GM18873 (cell line): Measurements from ENCODE around the gene CC2D2B.
"Not testable (repeated sequence)": the region's sequence is repeated elsewhere in the genome, so short reads cannot be mapped to it uniquely, and the experiment has no call there.

Experiments
- ATAC-seq: cut with Tn5 transposase; IDR thresholded peaks from one replicate; pipeline ENCODE4 v1.9.1; 2021; ENCODE audit warnings: mild to moderate bottlenecking, moderate library complexity, moderate number of reproducible peaks; ENCODE audit not compliant: unreplicated experiment, low FRiP score

CC2D2B gene

DNA sequence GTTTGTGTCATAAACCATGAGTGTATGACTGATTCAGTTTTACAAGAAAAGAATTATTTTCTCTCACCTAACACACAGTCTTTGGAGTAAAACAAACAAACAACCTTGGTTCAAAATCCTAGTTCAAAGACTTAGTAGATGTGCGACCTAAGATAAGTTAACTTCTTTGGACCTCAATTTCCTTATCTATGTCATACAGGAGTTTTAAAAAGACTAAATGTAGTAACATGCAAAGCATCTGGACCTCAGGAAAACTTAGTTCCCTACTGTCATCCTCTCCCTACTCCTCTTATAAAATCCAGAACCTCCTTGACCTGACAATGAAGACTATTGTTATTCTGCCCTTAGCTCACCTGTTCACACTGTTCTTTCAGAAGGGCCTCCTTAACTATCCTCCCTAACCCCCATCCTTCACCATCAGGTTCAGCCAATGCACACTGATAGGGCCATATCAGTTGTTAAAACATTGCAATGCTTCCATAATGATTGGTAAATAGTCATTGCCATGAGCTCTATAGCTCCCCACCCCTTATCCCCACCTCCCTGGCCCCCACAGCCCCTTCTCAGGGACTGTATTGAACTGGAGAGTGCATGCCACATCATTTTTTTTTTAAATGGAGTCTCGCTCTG, 106.8 kb downstream of the CC2D2B start:
- ATAC-seq, result no peak

DNA sequence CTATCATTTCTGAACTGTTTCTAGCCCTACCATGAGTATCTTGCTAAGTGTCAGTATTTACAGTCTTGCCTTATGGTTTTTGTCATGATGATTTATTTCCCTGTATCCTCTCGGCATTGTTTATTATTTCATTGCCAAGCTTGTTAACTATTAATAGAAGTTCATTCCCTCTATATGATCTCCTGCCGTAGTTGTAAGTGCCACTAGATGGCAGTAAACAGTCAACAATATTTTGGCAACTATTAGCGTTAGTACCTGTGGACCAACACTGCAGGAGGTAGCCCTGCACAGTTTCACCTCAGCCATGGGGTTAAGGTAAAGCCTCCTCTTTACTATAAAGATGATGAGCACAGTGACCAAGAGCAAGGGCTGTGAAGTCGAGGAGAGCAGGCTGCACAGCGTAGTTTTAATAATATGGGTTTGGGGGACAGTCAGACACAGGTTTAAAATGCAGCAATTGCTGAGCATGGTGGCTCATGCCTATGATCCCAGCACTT, 109.5 kb downstream of the CC2D2B start:
- peak; percentile 53 for ATAC-seq

DNA sequence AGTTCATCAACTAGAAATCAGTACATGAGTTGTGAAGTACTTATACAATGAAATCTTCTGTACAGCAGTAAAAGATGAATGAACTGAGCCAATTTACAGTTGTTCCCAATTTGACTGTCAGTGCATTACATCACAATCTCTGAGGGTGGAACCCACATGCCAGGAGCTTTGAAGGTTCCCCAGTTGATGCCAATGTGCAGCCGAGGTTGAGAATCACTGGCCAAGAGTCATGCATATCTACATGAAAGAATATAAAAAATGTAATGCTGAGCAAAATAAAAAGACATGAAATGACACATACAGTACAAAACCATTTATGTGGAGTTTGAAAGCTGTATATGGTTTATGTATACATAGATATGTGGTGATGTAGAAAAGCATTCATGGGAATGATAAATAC, 113.6 kb downstream of the CC2D2B start:
- ATAC-seq, result no peak

DNA sequence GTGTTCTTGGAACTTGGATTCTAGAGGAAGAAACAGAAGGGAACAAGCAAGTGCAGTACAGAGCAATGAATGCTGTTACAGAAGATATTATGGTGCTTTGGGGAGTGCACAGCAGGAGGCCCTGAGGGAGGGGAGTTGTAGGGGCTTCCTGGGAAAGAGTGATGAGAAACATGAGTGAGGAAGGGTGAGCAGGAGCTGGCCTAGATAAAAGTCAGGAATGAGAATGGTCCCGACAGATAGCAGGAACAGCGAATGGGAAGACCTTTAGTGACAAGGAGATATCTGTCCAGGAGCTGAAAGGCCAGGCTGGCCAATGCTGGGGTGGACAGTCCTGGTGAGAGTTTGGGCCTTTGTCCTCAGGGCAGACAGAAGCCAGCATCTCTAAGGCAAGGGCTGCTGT, 115.0 kb downstream of the CC2D2B start:
- no peak for ATAC-seq

DNA sequence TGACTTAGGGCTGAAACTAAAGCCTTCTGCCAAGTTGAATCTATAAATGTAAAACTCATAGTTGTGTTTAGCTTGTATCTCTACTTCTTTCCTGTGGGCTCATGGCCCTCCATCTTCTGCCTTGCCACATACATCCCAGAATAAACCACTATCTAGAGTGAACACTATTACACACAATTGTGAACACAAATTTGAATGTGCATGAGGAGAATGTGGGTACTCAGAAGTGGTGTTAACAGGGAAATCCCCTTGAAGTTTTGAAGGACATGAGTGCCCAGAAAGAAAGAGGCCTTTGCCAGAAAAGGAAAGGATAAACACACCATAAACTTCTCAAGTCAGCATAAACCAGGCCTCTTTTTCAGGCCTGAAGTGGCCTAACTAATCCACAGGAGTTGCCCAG, 115.4 kb downstream of the CC2D2B start:
- no peak for ATAC-seq

DNA sequence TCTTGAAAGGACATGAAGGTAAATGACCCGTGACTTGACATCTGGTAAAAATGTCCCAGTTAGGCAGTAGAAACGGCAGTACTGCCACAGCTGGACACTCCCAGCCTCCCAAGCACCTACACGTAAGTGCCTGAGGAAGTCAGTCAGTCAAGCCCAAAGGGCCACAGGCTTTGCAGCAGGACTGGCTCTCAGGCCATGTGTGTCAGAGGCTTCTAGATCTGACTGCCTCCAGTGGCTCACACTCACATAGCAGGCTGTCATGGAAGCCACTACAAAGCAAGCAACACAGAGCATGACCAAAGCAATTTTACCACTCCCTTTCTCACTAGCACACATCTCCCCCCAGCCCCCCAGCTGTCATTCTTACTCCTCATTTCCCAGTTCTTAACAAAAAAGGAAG, 117.8 kb downstream of the CC2D2B start:
- ATAC-seq, result no peak

DNA sequence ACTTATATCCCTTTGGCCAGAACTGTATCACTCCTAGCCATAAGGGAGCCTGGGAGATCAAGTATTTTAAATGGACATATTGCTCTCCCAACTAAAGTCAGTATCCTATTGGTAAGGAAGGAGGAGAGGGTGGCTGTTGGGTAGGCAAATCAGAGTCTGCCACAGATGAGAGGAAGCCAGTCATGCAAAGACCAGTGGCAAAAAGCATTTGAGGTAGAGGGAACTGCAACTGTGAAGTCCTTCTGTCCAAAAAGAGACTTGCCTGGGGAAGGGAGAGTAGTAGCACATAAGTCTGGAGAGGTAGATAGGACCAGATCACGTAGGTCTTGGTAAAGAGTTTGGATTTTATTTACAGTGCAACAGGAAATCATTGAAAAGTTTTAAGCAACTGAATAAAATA, 126.8 kb downstream of the CC2D2B start:
- ATAC-seq, result no peak

DNA sequence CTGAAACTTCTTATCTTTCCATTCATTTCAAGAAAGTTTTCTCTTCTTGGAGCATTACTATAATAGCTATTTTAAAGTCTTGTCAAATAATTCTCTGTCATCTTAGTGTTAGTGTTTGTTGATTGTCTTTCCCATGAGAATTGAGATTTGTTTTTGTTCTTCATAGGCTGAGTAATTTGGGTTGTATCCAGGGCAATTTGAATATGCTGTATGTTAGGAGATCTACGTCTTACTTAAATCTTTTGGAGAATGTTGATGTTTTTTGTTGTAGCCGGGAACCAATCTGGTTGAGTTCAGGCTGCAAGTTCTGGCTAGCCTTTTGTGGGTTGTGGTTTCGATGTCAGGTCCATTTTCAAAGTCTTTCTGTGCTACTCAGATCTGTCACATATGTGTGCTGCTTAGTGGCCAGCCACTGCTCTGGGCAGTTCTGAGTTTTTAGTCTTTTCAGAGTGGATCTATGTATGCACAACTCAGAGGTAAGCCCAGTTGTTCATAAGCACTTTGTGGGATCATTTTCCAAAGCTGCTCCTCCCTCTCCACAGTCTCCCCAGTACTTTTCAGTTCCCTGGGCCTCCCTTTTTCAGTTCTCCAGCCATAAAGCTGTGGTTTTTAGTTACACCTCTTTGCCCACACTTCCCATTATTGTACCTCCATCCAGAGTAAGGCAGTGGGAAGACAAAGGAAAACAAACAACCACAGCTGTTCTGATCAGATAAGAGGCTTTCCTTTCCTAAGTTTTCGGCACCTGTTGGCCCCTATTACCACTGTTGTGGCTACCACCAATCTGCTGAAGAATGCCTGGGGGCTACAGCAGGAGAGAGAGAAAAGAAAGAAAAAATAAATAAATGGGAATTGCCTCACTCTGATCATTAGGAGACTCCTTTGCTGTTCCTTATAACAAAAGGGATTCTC, 131.0 kb downstream of the CC2D2B start:
- ATAC-seq, result no peak

DNA sequence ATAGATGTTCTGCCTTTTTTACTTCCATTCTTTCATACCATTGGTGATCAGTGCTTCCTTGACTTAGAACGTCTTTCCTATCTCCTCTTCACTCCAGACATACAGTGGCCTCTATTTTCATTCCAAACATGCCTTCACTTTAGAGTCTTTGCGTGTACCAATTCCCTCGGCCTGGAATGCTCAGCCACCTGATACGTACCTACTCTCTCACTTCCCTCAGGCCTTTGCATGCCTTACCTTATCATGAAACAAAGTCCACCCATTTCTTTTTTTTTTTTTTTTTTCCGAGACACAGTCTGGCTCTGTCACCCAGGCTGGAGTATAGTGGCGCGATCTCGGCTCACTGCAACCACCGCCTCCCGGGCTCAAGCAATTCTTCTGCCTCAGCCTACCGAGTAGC, 133.4 kb downstream of the CC2D2B start:
- no peak for ATAC-seq

DNA sequence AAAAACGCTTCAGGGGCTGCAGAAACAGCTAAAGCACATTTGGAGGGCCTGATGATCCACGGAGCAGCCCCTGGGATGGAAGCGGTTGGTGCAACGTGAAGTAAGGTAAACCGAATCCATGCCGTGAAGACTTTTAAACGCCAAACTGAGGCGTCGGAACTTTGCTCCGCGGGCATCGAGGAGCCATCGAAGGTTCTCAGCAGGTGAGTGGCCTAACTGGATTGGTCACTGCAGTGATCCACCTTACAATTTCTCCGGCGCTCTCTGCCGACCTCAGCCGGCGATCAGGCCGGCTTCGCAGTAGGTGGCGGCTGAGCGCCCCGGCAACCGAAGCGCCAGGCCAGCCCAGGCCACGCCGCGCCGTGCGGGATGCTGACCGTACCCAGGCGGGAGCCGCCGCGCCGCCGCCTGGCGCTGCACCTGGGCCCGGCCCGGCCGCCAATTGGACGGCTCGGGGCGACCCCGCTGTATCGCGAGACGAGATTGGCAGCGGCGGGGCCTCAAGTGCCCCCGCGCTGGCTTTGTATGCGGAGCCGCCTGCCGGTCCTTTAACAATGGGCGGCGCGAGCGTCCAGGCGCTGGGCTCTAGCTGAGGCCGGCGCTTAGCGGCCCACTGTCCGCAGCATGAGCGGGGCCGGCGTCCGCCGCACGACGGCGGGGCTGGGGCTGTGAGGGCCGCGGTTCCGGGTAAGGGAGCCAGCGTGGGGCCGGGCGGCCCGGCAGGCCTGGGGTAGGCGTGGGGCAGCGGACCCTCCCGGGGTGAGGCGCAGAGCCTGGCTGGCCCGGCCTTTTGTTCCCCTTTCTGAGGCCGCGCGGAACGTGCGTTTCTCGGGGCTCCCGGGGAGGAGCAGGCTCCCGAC, 135.5 kb downstream of the CC2D2B start, which contains the start of gene CCNJ:
Gene CCNJ (plus strand): TSS at position 551 of the 860 bp plus-strand sequence. CDS start 811 bp downstream, outside the sequence.
- peak; percentile 54 for ATAC-seq

DNA sequence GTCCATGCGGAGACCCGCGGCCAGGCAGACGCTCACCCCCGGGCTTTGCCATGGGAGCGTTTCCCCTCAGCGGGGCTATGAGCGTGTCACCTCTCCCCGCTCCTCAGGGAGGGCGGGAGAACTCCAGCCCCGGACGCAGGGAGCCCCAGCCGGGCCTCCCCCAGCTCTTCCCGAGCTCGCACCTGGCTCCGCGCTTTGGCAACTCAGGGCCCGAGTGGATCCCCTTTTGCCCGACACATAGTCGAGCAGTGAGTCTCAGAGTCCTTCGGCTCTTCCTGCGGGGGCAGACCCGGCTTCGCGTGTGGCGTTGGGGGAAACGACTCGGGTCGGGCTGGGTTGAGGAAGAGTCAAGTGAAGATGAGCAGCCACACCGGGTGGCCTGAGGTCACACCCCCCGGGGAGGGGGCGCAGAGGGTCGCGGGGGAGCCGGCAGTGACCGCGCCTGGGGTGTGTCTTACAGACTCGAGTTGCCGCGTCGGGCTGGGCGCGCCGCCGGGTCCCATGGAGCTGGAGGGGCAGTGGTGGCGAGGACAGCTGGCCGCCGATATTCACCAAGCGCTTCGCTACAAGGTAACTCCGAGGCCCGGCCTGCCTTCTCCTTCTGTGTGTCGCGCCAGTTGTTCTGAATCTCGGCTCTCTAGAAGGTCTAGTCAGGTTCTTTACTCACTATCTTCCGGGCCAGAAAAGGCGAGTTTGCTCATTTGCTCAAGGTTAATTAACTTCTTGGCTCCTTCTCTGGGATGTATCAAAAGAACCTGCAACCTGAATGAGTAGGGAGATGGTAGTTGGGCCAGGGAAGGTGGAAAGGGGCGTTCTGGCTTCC, 136.3 kb downstream of the CC2D2B start:
- ATAC-seq, result peak; percentile 25

DNA sequence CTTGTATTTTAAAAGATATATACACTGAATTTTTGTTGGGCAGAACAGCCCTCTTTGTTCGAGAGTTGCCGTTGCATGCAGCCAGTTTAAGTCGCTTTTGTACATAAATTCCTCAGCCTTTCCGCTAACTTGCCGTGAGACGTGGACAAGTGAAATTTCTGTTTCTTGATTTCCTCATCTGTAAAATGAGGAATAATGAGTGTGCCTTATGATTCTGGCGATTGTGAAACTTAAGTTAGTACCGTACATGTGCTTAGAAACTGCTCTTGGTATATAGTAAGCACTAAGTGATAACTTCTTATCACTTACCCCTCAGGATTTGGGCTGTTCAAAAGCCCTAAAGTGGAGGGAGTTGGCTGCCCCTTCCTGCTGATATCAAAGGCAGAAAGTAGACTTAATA, 137.0 kb downstream of the CC2D2B start:
- ATAC-seq, result no peak

DNA sequence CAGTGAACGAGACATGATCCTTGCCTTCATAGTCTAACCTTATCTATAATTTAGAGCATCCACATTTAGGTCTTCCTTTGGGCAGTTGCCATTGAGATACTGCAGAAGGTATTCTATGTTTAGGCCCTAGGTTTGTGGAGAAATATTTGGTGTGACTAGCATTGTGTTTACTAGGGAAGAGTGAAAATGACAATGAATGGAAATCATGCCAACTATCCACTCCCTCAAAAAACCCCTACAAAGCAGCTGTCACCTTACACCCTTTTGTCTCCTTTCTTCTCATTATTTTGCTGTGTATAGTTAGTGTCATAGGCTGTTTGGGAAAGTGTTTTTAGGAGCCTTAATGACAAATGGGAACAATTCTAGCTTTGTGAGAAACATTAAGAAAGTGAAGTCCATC, 138.8 kb downstream of the CC2D2B start:
- ATAC-seq, result no peak

DNA sequence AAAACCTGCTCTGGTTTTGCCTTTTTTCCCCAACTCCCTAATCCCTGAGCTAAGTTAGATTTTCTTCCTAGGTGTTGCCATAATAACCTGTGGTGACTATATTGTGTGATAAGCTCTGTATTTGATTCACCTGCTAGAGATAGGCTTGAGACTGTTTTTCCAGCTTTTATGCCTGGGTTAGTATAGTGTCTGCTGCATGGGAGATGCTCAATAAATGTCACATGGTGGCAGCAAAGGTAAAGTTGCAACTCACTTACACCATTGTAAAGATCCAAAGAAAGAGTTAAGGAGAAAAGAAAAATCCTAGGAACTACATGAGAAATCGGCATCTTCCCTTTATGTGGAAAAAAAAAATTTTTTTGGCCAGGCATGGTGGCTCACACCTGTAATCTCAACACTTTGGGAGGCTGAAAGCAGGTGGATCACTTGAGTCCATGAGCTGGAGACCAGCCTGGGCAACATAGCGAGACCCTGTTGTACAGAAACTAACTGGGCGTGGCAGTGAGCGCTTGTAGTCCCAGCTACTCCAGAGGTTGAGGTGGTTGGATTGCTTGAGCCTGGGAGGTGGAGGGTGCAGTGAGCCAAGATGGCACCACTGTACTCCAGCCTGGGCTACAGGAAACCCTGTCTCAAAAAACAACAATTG, 139.4 kb downstream of the CC2D2B start:
- no peak for ATAC-seq

DNA sequence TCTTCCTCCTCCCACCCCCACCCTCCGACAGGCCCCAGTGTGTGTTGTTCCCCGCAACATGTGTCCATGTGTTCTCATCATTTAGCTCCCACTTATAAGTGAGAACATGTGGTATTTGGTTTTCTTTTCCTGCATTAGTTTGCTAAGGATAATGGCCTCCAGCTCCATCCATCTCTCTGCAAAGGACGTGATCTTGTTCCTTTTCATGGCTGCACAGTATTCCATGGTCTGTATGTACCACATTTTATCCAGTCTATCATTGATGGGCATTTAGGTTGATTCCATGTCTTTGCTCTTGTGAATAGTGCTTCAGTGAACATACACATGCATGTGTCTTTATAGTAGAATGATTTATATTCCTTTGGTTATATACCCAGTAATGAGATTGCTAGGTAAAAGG, 140.2 kb downstream of the CC2D2B start:
- not testable (repeated sequence) for ATAC-seq

DNA sequence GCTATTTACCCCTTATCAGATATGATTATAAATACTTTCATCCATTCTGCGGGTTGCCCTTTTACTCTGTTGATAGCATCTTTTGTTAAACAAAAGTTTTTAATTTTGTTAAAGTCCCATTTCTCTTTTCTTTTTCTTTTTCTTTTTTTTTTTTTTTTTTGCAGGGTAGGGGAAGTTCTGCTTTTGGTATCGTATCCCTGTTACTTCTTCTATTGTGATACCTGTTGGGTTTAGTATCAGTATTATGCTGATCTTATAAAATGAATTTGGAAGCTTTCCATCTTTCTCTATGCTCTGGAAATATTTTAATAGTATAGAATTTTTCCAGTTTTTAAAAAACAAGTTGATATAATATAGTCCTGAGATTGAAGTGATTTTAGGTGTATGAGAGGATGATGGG, 141.6 kb downstream of the CC2D2B start:
- ATAC-seq, result no peak

DNA sequence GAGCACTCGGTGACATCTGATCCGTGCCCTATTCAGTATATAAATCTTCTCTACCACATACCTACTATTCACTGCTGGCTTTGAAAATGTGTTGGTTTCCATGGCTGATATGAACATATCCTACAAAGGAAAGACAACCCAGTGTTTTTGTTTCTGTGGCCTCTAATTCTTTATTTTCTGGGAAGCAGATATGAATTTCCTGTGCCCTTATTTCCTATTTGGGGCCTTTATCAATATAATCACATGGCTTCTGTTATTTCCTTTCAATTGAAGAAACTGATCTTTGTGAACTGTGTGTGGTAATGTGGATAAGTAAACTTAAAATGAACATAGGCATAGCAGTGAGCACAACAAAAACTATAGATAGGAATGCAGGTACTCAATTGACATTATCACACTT, 146.2 kb downstream of the CC2D2B start:
- ATAC-seq, result no peak

DNA sequence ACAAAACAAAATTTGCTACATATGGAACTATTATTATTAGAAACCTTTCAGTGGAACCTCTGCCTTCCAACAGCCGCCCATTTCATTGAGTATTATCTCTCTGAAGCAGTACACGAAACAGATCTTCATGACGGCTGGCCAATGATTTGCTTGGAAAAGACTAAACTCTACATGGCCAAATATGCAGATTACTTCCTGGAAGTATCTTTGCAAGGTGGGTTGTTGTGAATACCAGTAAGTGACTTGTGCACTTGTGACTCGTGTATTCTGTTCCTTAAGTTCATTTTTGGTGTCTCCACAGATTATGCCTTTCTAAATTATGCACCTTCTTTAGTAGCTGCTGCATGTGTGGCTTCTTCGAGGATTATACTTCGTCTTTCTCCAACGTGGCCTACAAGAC, 149.0 kb downstream of the CC2D2B start:
- ATAC-seq, result no peak

DNA sequence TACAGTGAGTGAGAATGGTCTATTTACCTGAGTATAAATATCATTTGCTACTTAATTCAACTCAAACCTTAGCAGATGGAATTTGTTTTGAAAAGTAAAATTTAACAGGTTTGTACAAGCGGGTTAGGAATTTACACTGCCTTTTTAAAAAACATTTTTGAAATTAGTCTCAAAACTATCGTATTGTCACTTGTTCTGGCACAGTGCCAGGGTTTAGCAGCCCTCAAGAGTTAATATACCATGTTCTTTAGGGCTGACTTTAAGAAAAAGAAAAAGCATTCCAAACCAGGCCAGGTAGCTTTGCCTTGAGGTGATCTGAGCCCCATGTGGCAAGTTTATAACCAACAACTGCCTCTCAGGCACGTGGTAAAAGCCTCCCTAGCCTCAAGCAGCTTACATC, 153.5 kb downstream of the CC2D2B start:
- ATAC-seq, result no peak
